Motor neuron (in vitro differentiated cells): ENCODE data around the gene NDUFAF2. TPM values are rescaled to one million over a fixed set of nuclear protein-coding genes. Genes with fewer than 3 reads are reported as not detected.
"Not testable (repeated sequence)": the region's sequence is repeated elsewhere in the genome, so short reads cannot be mapped to it uniquely, and the experiment has no call there.

Experiments used
- ATAC-seq, 8 experiments: fragments of 200-7000 bp; cut with Tn5 transposase; replicated peaks in 6 of 8; 2 replicates each; pipeline ENCODE4 v1.8.0; 2021; ENCODE audit warnings: mild to moderate bottlenecking in 8 of 8, moderate library complexity in 8 of 8
- H3K27ac ChIP-seq, 2 donors: fragments of 250-450 bp; sonication (Bioruptor Pico); 2 replicates each; pipeline ENCODE4 v1.9.0; 2021; ENCODE audit warnings: antibody characterized with exemption in 2 of 2, mild to moderate bottlenecking in 2 of 2, moderate library complexity in 1 of 2
- H3K4me1 ChIP-seq, 2 donors: fragments of 250-450 bp; sonication (Bioruptor Pico); replicated peaks in 1 of 2; 2 replicates each; pipeline ENCODE4 v1.6.1; 2021; ENCODE audit warnings: antibody characterized with exemption in 2 of 2, mild to moderate bottlenecking in 2 of 2, moderate library complexity in 1 of 2
- H3K4me3 ChIP-seq, 5 donors: fragments of 250-450 bp; sonication (Bioruptor Pico); 2 replicates each; pipeline ENCODE4 v1.9.0; 2021; ENCODE audit warnings: antibody characterized with exemption in 5 of 5, mild to moderate bottlenecking in 5 of 5, moderate library complexity in 4 of 5
- WGBS, 10 experiments: fragments of 450-650 bp; shearing (Covaris generic); methylation state at CpG; one replicate each; pipeline ENCODE4 v1.0.0; 2022; 5-methylcytosine and 5-hydroxymethylcytosine counted together
- in situ Hi-C, 9 experiments: fragments of 400-800 bp; cut with MboI; loops; one replicate each; pipeline ENCODE4 v1.15.0; 2021; ENCODE audit warnings: low sequenced_read_pairs in 9 of 9, low pct_unique_long_range_greater_than_20kb in 2 of 9; ENCODE audit not compliant: unreplicated experiment in 9 of 9
- total RNA-seq, 8 experiments: library from RNA; unstranded; fragments of 300-600 nt; gene quantifications; 2 replicates each; pipeline versions ENCODE4 v1.2.3 to v1.2.4, GENCODE V29; 2022

The NDUFAF2 gene
- total RNA-seq, 8 experiments from 2014 or later, result 50.5 to 78.2 (median 64.4) TPM

GRCh38 chr5:61177070-61177469 lies 232.1 kb downstream of the NDUFAF2 start:
- ATAC-seq, result no peak
- in situ Hi-C loops, result no loop called here
- no peaks in the 10 kb centered on the region for H3K4me1 ChIP-seq
- WGBS, 10 experiments, result 50 to 100% (median 100%) methylated on average over 1 to 2 of the region's 3 CpGs; no CpG with 5 or more reads in 3 of the 10 experiments
- no peak overlapping the region for H3K27ac ChIP-seq
- H3K4me3 ChIP-seq, result no peak overlapping the region

DNA sequence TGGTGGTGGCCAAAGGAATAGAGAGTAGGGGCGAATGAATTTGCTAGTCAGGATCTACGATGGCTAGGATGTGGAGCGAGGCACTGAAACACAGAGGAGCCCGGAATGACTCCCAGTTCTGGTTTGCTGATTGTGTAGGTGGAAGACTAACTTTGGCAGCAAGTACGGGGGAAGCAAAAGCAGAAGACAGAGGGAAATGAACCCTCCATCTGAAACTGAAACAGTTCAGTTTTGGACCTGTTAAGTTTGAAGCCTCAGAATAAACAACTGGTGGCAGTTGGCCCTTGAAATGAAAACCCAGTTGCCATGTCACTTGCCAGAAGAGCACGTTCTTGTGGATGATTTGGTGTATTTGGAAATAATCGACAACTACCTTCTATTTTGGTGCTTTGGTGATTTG lies 232.7 kb downstream of the NDUFAF2 start:
- in situ Hi-C loops, result no loop called here
- no peak for ATAC-seq
- Histone ChIP-seq H3K4me1 (no peaks in the 10 kb centered on the region), H3K4me3 (no peak overlapping the region), H3K27ac (no peak overlapping the region)
- 81 to 100% (median 83%) methylated on average over 1 to 7 of the region's 7 CpGs; no CpG with 5 or more reads in 3 of the 10 experiments for WGBS, 10 experiments

DNA sequence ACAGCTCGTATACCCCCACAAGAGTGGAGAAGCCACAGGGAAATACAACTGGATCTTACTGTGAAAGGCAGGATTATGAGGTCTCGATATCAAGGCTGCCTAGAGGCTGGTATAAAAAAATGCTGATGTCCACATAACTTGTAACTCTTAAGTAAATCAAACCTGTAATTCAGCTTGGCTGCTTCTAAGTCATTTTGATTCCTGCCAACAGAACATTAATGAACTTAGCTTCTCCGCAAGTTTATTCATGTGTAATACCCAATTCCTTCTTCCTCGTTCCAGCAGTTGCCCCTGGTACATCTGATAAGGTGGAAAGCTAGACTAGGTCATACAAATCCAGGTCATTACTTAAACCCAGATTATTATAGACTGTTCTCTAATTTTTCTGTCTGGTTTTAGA lies 233.7 kb downstream of the NDUFAF2 start:
- no peak for ATAC-seq
- Histone ChIP-seq H3K4me3 (no peak overlapping the region), H3K4me1 (no peaks in the 10 kb centered on the region), H3K27ac (no peak overlapping the region)
- WGBS, 10 experiments, result 72 to 100% (median 94%) methylated on average over 2 to 4 of the region's 4 CpGs
- in situ Hi-C loops, result no loop called here

- in situ Hi-C loops, result no loop called here
- H3K4me1 ChIP-seq, result no peaks in the 10 kb centered on the region
- WGBS, 10 experiments, result 56 to 100% (median 81%) methylated on average over 1 to 2 of the region's 2 CpGs
- H3K27ac ChIP-seq, result no peak overlapping the region
- no peak overlapping the region for H3K4me3 ChIP-seq
- no peak for ATAC-seq
These were observed 235.9 kb downstream of the NDUFAF2 start for GRCh38 chr5:61180886-61181285.

- peak in 1 of 8 experiments; percentile 25 for ATAC-seq
- WGBS, 10 experiments, result 75 to 92% (median 82%) methylated on average over 1 to 2 of the region's 2 CpGs; no CpG with 5 or more reads in 3 of the 10 experiments
These were observed 237.4 kb downstream of the NDUFAF2 start for GRCh38 chr5:61182449-61182848.

GRCh38 chr5:61183538-61183937 lies 238.5 kb downstream of the NDUFAF2 start:
- Histone ChIP-seq H3K4me1 (no peaks in the 10 kb centered on the region), H3K27ac (no peak overlapping the region), H3K4me3 (no peak overlapping the region)
- in situ Hi-C loops, result no loop called here
- 100% methylated on average over 1 of the region's 1 CpG; no CpG with 5 or more reads in 2 of the 10 experiments for WGBS, 10 experiments
- no peak for ATAC-seq

More at GRCh38 chr5:61182449-61182848, 237.4 kb downstream of the NDUFAF2 start:
- Histone ChIP-seq H3K27ac (no peak overlapping the region), H3K4me3 (no peak overlapping the region), H3K4me1 (no peaks in the 10 kb centered on the region)
- in situ Hi-C loops, result no loop called here

DNA sequence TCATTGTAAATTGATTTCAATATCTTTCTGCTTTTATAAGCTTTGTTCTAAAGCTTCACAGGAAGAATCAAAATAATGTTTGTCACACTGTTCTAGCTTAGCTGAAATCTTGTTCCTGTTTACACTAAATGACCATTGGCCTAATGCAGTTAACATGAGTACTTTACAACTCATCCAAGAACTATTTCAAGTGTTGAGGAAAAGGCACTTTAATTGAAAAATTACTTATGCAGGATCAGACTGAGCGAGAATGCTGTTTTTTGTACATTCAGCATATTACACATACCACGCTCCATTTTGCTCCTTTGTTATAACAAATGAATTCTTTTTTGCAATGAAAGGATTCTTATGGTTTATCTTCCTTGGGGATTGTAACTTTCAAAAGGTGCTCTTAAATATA lies 239.7 kb downstream of the NDUFAF2 start:
- no peak for ATAC-seq
- 51 to 100% (median 97%) methylated on average over 1 to 2 of the region's 2 CpGs; no CpG with 5 or more reads in 2 of the 10 experiments for WGBS, 10 experiments
- no peaks in the 10 kb centered on the region for H3K4me1 ChIP-seq
- in situ Hi-C loops, result no loop called here
- H3K4me3 ChIP-seq, result no peak overlapping the region
- H3K27ac ChIP-seq, result no peak overlapping the region

DNA sequence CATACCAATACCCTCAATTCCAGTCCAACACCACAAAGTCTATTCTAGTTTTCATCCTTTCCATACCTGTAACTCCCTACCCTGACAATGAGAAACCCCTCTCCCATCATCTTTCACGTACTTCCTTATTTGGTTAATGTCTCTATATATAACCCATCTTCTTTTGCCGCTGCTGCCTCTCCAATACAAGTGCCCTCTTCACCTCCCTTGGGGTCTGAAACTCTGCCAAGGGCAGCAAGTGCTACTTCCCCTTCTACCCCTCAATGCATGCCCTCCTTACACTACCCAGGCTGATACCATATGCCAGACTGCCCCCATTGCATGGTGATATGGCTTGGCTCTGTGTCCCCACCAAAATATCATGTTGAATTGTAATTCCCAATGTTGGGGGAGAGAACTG lies 241.6 kb downstream of the NDUFAF2 start:
- in situ Hi-C loops, result no loop called here

GRCh38 chr5:61187352-61187751 lies 242.3 kb downstream of the NDUFAF2 start:
- in situ Hi-C loops, H3K27ac ChIP-seq, H3K4me3 ChIP-seq, ATAC-seq: not testable (repeated sequence)
- H3K4me1 ChIP-seq, result peaks cover 5 to 13% of the 10 kb centered on the region in 2 donors

More for the DNA sequence above, 241.6 kb downstream of the NDUFAF2 start:
- WGBS, 10 experiments, result 67 to 100% (median 92%) methylated on average over 1 to 2 of the region's 2 CpGs; no CpG with 5 or more reads in 5 of the 10 experiments
- no peak overlapping the region for H3K27ac ChIP-seq
- H3K4me1 ChIP-seq, result peaks cover 5 to 13% of the 10 kb centered on the region in 2 donors
- H3K4me3 ChIP-seq, result no peak overlapping the region
- no peak for ATAC-seq

DNA sequence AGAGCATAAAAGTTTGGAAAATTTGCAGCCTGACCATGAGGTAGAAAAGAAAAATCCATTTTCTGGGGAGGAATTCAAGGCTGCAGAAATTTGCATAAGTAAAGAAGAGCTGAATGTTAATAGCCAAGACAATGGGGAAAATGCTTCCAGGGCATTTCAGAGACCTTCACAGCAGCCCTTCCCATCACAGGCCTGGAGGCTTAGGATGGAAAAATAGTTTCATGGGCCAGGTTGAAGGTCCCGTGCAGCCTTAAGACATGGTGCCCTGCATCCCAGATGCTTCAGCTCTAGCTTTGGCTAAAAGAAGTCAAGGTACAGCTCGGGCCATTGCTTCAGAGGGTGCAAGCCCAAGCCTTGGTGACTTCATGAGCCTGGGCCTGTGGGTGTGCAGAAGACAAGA lies 242.8 kb downstream of the NDUFAF2 start:
- H3K4me3 ChIP-seq, H3K27ac ChIP-seq, in situ Hi-C loops: not testable (repeated sequence)
- peaks cover 5 to 13% of the 10 kb centered on the region in 2 donors for H3K4me1 ChIP-seq
- ATAC-seq, result peak in 1 of 8 experiments; percentile 30
- WGBS, 10 experiments, result 50 to 80% (median 56%) methylated on average over 1 to 2 of the region's 2 CpGs; no CpG with 5 or more reads in 6 of the 10 experiments

- no peak for ATAC-seq
- 67 to 100% (median 100%) methylated on average over 1 to 2 of the region's 2 CpGs; no CpG with 5 or more reads in 1 of the 10 experiments for WGBS, 10 experiments
- no peaks in the 10 kb centered on the region for H3K4me1 ChIP-seq
- no peak overlapping the region for H3K4me3 ChIP-seq
- in situ Hi-C loops, result no loop called here
- H3K27ac ChIP-seq, result no peak overlapping the region
These were observed 253.6 kb downstream of the NDUFAF2 start for GRCh38 chr5:61198606-61199005.

- Histone ChIP-seq H3K4me1 (no peaks in the 10 kb centered on the region), H3K4me3 (no peak overlapping the region), H3K27ac (no peak overlapping the region)
- WGBS, 10 experiments, result 79 to 100% (median 83%) methylated on average over 1 to 4 of the region's 8 CpGs; no CpG with 5 or more reads in 6 of the 10 experiments
- no peak for ATAC-seq
- in situ Hi-C loops, result no loop called here
These were observed 255.7 kb downstream of the NDUFAF2 start for GRCh38 chr5:61200582-61201155.

GRCh38 chr5:61202213-61202612 lies 257.2 kb downstream of the NDUFAF2 start:
- in situ Hi-C loops, result no loop called here
- no peak overlapping the region for H3K27ac ChIP-seq
- no peak for ATAC-seq
- 15 to 100% (median 77%) methylated on average over 1 to 2 of the region's 2 CpGs; no CpG with 5 or more reads in 2 of the 10 experiments for WGBS, 10 experiments
- no peak overlapping the region for H3K4me3 ChIP-seq
- no peaks in the 10 kb centered on the region for H3K4me1 ChIP-seq
